Spleen (tissue), 7 donors: ENCODE measurements around the gene NEUROD1.

Experiments used
- CTCF ChIP-seq, 11 experiments: fragments of 200-600 bp in 7 of 11; fragments of 450-650 bp in 4 of 11; sonication (generic) in 4 of 11; IDR thresholded peaks in 8 of 11; conservative IDR thresholded peaks in 3 of 11; 1 replicate in 7 of 11; 2 replicates in 4 of 11; pipeline versions ENCODE4 v1.4.0 to v1.8.0; 2016 to 2021; ENCODE audit warnings: antibody characterized with exemption in 11 of 11, inconsistent platforms in 4 of 11, mild to moderate bottlenecking in 1 of 11
- POLR2AphosphoS5 ChIP-seq, 3 donors: sonication (generic); formaldehyde crosslinking; IDR thresholded peaks; one replicate each; pipeline ENCODE4 v1.5.1; 2017; ENCODE audit warnings: antibody characterized with exemption in 3 of 3
- donor health status: DM: no; HTN: no; CAD: no; lungs with moderate emphysema.
- donor health status: DM: no; HTN: no; CAD: no.
- donor health status: DM: no; HTN: no; CAD: no.

- TF ChIP-seq CTCF (IDR thresholded peaks at IDR 0.05 in 8 of 11, conservative IDR thresholded peaks at IDR 0.05 in 3 of 11): no peak
- no peak for TF ChIP-seq POLR2AphosphoS5 (IDR thresholded peaks at IDR 0.05)
Observed at GRCh38 chr2:181639686-181640085, 40.6 kb downstream of the NEUROD1 start.
